NCI-H1694 treated with DMSO at 0.1 percent for 48 hours (cell line): ENCODE measurements around the gene CD300LG.
"Not testable (repeated sequence)": the region's sequence is repeated elsewhere in the genome, so short reads cannot be mapped to it uniquely, and the experiment has no call there.

Experiments used
- DNase-seq: peaks from one replicate; lab custom pipeline; 2025; lab: John Stamatoyannopoulos, UW

Gene CD300LG, protein sequence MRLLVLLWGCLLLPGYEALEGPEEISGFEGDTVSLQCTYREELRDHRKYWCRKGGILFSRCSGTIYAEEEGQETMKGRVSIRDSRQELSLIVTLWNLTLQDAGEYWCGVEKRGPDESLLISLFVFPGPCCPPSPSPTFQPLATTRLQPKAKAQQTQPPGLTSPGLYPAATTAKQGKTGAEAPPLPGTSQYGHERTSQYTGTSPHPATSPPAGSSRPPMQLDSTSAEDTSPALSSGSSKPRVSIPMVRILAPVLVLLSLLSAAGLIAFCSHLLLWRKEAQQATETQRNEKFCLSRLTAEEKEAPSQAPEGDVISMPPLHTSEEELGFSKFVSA

DNA sequence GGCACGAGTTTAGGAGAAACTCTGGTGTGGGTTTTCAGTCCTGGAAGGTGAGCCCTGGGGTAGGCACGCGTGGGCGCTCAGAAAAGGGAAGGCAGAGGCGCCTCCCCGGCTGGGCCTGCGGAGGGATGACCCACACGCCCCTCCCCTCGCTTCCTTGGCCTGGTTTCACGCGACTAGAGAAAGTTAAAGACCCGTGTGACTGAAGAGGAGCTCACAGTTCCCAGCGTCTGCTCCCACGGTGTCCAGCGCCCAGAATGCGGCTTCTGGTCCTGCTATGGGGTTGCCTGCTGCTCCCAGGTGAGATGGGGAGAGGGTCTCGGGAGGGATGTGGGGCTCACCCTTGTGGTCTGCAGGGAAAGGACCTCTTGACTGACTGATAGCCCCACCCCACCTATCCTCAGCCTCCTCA, at the start of gene CD300LG:
CD300LG (plus strand) TSS at position 214 of the 409 bp plus-strand sequence; CDS start at position 255, 41 bp downstream.
- no peak for DNase-seq

DNA sequence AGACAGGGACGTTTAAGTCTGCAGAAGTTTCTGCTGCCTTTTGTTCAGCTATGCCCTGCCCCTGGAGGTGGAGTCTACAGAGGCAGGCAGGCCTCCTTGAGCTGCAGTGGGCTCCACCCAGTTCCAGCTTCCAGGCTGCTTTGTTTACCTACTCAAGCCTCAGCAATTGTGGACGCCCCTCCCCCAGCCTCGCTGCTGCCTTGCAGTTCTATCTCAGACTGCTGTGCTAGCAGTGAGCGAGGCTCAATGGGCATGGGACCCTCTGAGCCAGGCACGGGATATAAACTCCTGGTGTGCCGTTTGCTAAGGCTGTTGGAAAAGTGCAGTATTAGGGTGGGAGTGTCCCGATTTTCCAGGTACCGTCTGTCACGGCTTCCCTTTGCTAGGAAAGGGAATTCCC, 49.0 kb upstream of the CD300LG start:
- DNase-seq, result not testable (repeated sequence)

- DNase-seq, result no peak
Observed at GRCh38 chr17:43799047-43799446, 47.9 kb upstream of the CD300LG start.

- DNase-seq, result no peak
Observed at GRCh38 chr17:43800736-43801135, 46.2 kb upstream of the CD300LG start.

GRCh38 chr17:43801844-43802243, 45.1 kb upstream of the CD300LG start:
- no peak for DNase-seq

- no peak for DNase-seq
Observed at GRCh38 chr17:43803758-43804157, 43.2 kb upstream of the CD300LG start.

DNA sequence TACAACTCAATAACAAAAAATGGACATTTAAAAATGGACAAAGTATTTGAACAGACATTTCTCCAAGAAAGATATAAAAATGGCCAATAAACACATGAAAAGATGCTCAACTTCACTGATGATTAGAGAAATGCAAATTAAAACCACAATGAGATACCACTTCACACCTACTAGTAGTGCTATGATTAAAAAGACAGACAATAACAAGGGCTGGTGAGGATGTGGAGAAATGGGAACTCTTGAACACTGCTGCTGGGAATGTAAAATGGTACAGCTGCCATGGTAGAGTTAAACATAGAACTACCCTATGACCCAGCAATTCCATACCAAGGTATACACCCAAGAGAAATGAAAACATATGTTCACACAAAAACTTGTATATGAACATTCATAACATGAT, 41.9 kb upstream of the CD300LG start:
- DNase-seq, result no peak

DNA sequence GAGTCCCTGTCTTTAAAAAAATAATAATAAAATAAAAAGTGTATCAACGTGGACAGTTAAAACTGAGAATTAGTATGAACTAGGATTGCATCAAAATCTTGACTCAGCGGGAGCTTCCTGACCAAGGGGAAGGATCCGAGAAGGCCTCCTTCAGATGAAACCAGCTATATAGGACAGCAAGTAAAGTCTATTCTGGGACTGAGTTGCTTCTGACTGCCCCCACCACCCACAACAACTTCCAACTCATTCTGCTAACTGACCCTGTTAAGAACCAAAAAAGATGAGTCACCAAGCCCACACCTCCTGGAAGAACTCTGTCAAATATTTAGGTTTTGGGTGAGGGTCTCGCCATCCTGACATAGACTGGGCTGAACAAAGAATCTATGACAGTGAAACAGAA, 38.9 kb upstream of the CD300LG start:
- DNase-seq, result no peak

DNA sequence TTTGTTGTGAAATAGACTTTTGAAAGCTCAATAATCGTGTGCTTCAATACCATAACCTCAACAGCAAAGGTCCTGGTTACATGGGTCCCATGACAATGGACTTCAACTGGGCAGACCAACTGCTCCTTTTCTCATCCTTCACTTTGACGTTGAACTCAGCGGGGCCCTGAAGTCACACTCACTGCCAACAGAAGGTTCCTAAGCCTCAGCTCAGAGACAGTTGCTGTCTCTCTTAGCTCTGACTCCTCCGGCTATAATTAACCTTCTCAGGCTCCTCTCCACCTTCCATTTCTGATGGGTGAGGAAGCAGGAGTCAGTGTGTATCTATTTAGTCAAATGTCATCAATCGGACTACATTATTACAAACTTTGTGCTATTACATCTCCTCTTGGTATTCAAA, 37.9 kb upstream of the CD300LG start:
- no peak for DNase-seq

DNA sequence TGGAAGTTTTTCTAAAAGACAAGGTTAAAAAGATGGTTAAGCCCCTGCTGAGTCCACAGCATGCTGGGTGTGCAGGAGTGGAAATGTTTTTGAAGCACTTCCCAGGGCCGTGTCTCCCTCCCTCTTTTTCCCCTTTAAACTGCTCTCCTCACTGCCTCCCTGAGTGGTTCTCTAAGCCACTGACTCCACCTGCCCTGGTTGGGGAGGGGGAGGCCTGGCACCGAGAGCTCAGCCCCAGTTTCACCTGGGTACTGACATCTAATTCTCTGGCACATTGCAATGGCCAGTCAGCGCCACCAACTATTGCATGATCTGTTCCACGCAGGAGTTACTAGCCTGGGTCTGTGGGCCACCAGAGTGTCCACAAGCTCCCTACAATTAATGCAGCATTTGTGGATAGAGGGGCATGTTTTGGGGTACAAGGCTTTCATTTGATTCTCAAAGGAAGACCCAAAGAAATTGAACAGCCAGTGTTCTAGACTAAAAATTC, 36.7 kb upstream of the CD300LG start:
- DNase-seq, result no peak

- DNase-seq, result no peak
Observed at GRCh38 chr17:43810823-43811222, 36.2 kb upstream of the CD300LG start.

DNA sequence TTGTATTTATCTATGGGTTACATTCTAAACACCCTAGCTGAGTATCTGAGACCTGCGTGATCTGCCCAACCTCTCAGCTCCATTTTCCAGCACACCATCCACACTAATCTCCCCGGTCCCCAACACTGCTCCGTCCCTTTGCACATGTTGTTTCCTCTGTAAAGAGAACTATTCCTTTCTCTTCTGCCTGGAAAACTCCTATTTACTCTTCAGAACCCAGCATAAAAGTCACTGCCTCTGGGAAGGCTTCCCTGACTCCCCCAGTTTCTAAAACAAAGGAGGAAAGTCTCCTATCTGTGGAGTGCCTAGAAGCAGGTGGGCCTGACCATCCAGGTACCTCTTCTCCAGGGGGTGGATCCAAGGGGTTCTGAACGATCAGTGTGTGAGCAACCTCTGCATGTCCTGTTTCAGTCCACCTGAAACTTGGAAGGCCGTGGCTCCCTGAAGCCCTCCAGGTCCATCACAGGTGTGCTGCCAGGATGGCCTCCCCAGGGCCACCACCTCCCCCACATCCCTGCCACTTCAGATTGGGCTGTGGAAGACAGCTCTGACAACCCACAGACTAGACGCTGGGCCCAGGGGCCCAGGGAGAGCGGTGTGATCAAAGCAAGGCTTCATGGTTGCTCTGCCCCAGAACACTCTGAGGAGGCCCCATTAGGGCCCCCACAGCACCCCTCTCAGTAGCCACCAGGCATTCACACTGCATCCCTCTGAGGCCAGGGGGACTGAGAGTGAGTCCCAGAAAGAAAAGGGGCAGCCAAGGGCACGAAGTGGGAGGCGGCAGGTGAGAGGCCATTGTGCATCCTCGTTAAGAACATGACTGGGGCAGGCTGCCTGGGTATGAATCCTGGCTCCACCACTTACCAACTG, 34.3 kb upstream of the CD300LG start:
- DNase-seq, result no peak

DNA sequence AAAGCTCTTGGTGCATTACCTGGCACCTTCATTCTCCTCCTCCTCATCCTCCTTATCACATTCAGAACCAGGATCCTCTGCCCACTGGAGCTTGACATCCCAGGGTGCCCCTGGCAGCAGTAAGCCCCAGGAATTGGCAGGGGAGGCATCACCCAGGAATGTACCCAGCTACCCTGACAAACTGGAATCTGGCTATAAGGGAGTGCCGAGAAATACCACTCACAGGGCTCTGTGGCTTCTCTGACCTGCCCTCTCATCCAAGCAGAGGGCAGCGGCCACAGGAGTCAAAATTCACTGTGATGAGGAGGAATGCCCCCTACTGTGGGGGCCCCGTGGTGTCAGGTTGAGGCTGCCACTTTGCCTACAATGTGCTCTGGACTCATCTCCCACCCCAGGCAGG, 33.6 kb upstream of the CD300LG start:
- no peak for DNase-seq

DNA sequence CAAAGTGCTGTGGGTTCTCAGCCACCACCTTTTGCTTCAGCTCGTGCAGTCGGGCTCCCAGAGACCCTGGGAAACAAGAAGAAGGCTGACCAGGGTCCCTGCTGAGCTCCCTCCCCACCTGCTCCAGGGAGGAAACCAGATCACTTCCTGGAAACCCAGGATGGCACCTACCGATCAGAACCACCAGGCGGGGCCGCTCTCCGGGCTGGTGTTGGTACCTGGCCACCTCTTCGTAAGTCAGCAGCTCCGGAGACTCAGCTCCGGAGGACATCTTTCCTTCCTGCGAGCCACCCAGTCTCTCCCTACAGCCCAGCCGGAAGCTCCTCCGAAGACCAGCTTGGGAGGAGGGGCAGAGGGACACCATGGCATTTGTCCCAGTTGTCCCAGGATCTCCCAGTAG, 33.0 kb upstream of the CD300LG start:
- DNase-seq, result no peak

GRCh38 chr17:43814714-43815113, 32.3 kb upstream of the CD300LG start:
- no peak for DNase-seq

DNA sequence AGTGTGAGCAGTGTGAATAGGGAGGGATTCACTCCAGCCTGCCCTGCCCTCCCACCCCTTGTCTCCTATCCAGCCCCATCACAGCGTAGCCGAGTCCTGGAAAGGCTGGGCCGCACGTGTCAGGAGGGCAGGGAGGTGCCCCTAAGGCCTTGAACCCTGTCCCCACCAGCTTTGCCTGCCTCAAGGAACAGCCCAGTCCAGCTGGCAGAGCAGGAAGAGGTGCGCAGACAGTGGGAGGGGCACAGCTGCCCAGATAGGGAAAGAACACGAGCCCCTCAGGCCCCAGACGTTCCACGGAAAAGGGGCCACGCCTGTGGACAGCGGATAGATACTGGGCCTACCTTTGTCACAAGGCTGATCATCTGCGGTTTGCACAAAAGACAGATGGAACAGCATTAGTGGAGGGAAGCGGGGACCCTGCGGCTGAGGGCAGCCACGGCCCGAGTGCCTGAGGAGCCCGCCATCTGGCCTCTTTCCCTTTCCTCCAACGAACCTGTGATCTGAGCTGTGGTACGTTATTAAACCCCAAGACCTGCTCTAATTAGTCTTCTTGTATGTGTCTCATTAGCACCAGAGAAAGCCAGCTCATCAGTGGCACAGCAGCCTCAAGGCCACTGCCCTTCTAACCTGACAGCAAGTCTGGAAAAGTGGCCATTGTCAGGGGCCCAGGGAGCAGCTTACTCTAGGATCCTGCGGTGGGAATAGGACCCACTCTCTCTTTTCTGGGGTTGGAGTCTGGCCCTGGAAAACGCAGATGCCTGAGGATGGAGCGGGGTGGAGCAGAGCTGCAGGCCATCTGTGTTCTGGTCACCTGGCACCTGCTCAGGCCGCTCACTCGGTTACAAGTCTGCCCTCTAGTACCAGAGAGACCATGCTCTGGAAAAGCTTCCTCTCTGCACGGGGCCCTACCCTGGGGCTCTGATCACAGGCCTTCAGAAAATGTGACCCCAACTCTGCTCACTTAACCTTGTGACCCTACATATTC, 30.3 kb upstream of the CD300LG start:
- no peak for DNase-seq

DNA sequence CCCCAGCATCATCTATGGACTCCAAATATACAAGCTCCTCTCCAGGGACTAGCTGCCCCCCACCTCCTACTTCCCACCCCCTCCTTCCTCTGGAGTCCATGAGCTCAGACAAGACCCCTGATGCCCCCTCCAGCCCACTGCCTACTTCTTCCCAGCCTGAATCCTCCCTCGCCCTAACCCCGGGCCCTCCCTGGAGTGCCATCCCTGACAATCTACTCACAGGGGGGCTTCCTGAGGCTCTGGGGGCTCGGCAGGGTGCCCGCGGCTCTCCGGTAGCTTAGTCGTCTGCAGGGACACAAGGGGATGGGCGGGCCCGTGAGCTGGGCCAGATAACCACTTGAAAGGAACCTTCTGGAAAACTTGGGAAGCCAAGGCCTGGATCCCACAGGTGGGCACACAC, 29.1 kb upstream of the CD300LG start:
- no peak for DNase-seq

- DNase-seq, result no peak
Observed at GRCh38 chr17:43818966-43819365, 28.0 kb upstream of the CD300LG start.

DNA sequence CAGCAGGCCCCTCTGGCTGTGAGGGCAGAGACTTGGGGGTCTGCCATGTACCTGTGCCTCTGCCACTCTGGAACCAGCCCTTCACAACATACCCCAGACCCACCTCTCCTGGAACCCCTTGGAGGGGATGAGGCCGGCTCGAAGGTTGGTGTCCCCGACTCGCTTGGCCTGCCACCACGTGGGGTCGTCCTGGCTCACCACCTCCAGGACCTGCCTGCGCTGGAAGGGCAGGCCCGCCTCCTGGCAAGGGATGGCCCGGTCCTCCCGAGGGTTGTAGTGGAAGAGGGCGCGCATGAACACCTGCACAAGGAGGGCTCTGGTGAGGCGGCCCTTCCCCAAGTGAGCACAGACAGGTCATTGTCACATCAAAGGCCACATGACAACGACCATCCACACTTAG, 26.2 kb upstream of the CD300LG start:
- no peak for DNase-seq

GRCh38 chr17:43822570-43823190, 24.3 kb upstream of the CD300LG start:
- no peak for DNase-seq

DNA sequence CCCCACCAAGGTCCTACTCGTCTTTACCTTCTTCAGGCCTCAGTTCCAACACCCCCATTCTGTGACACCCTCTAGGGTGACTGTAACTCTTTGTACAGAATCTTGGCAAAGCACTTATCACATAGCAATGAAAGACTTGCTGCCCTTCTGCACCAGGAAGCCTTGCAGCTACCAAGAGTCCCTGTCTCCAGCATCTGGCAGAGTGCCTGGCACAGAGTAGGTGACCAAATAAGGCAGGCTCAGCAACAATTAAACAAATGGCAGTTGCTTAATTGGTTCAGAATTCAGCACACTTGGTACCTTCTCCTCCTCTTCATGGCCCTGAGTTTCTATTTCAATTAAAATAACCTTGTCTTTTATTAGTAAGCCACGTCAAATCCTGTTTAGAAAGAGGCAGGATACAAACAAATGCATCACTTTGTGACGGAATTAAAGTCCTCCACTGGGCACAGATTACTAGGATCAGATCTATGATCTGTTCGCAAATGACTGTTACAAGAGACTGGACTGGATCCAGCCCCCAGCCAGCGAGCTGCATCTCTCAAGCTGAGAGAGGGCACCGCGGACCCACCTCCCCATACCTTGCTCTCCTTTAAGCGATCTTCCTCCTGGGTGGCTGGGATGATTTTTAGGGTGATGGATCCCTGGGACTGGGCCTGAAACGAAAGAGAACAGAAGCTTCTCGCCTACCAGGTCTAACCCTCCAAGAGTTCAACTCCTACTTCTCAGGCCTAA, 23.5 kb upstream of the CD300LG start:
- no peak for DNase-seq
